Muscle of leg (tissue), 11 donors: ENCODE measurements around the gene GADD45GIP1. TPM values are rescaled to one million over a fixed set of nuclear protein-coding genes. Genes with fewer than 3 reads are reported as not detected.
"Not testable (repeated sequence)": the region's sequence is repeated elsewhere in the genome, so short reads cannot be mapped to it uniquely, and the experiment has no call there.

ENCODE experiments used
- DNase-seq: peaks from one replicate; pipeline ENCODE4 v3.0.0; 2013
- H3K27ac ChIP-seq: one replicate; pipeline ENCODE4 v1.5.1; 2013; ENCODE audit warnings: mild to moderate bottlenecking, low read length, control low read depth
- H3K27me3 ChIP-seq: one replicate; pipeline ENCODE4 v1.6.1; 2013; ENCODE audit warnings: low read length; ENCODE audit not compliant: control insufficient read depth, insufficient read depth
- H3K36me3 ChIP-seq: one replicate; pipeline ENCODE4 v1.6.1; 2013; ENCODE audit warnings: low read length; ENCODE audit not compliant: control insufficient read depth, insufficient read depth
- H3K4me1 ChIP-seq: one replicate; pipeline ENCODE4 v1.6.1; 2013; ENCODE audit warnings: low read length; ENCODE audit not compliant: control insufficient read depth, insufficient read depth
- H3K4me3 ChIP-seq: one replicate; pipeline ENCODE4 v1.5.1; 2013; ENCODE audit warnings: low read length, control low read depth
- H3K9me3 ChIP-seq: replicated peaks from 2 replicates; pipeline ENCODE4 v1.6.1; 2013; ENCODE audit warnings: low read depth, low read length; ENCODE audit not compliant: control insufficient read depth
- WGBS: methylation state at CpG from one replicate; pipeline ENCODE4 v1.1.5; 2013; ENCODE audit warnings: missing lambda C conversion rate; ENCODE audit not compliant: insufficient coverage; 5-methylcytosine and 5-hydroxymethylcytosine counted together
- polyA plus RNA-seq, 8 donors: library from polyadenylated mRNA; unstranded; fragments of 120-200 nt; gene quantifications; one replicate each; pipeline versions ENCODE4 v1.2.1 to v1.2.3, GENCODE V29; 2013; ENCODE audit warnings: inconsistent platforms in 1 of 8, low replicate concordance in 1 of 8; ENCODE audit not compliant: insufficient read length in 8 of 8, insufficient read depth in 1 of 8
- total RNA-seq: library from RNA; stranded (reverse); fragments of 120-200 nt; gene quantifications from one replicate; pipeline ENCODE4 v1.2.4, GENCODE V29; 2013

GADD45GIP1 gene
- total and polyA plus RNA-seq, 9 donors, result 24.4 to 63.6 (median 48.1) TPM

DNA sequence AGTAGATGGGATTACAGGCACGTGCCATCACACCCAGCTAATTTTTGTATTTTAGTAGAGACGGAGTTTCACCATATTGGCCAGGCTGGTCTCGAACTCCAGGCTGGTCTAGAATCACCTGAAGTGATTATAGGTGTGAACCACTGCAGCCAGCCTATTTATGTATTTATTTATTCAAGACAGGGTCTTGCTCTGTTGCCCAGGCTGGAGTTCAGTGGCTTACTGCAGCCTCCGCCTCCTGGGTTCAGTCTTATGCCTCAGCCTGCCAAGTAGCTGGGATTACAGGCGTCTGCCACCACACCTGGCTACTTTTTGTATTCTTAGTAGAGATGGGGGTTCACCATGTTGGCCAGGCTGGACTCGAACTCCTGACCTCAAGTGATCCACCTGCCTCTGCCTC lies 5.0 kb downstream of the GADD45GIP1 start:
- peak overlapping the region; percentile 84 for H3K27ac ChIP-seq
- peaks cover 76% of the 10 kb centered on the region for H3K36me3 ChIP-seq
- WGBS, result no CpG with 5 or more reads among the region's 6 CpGs
- H3K4me1 ChIP-seq, result peaks cover 83% of the 10 kb centered on the region
- DNase-seq, H3K27me3 ChIP-seq, H3K9me3 ChIP-seq, H3K4me3 ChIP-seq: not testable (repeated sequence)

DNA sequence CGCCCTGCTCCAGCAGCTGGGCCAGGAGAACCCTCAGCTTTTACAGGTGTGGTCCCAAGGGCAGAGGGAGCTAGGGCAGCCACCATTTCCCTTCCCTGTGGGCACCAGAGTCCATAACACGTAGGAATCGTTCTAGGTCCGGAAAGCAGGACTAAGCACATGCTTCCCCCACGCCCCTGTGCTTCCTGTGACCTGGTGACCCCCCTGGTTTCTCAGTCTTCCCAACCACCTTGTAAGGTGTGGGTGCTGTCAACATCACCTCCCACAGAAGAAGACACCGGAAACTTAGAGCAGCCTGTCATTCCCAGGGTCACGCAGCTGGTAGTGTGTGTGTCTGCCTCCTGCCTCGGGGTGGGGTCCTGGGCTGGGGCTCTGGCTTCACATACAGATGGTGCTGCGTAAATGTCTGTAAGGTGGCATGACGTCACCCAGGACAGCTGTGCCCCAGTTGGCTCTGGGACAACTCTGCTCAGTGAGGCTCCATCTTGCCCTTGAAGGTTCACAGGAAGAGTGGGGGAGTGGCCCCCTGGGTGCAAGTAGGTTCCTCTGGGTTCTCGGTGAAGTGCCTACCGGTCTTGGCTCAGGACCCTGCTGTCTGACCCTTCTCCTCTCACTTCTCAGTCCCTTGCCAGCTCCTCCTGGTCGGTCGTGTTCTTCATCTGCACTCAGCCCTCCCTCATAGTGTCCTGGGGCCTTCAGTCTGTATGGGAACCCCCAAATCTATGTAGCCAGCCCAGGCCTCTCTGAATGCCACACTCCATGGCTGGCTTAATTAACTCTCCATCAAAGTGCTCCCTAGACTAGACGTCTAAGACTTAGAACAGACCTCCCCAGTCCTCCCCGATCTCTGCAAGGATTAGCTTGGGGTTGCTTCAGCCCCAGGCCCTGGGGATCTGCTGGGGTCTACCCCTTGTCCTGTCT lies 7.4 kb downstream of the GADD45GIP1 start:
- no peaks in the 10 kb centered on the region for H3K9me3 ChIP-seq
- H3K36me3 ChIP-seq, result peaks cover 77% of the 10 kb centered on the region
- peaks cover 74% of the 10 kb centered on the region for H3K4me1 ChIP-seq
- no peaks in the 10 kb centered on the region for H3K27me3 ChIP-seq
- 73% methylated on average over 14 of the region's 16 CpGs for WGBS
- peak; percentile 62 for DNase-seq
- peak overlapping the region; percentile 80 for H3K27ac ChIP-seq
- no peak overlapping the region for H3K4me3 ChIP-seq

- 90% methylated on average over 22 of the region's 30 CpGs for WGBS
- no peaks in the 10 kb centered on the region for H3K9me3 ChIP-seq
- H3K36me3 ChIP-seq, result peaks cover 77% of the 10 kb centered on the region
- H3K4me3 ChIP-seq, result no peak overlapping the region
- H3K4me1 ChIP-seq, result peaks cover 66% of the 10 kb centered on the region
- no peaks in the 10 kb centered on the region for H3K27me3 ChIP-seq
- H3K27ac ChIP-seq, result peak overlapping the region; percentile 80
- DNase-seq, result no peak
Observed at GRCh38 chr19:12948612-12949362, 8.2 kb downstream of the GADD45GIP1 start.

DNA sequence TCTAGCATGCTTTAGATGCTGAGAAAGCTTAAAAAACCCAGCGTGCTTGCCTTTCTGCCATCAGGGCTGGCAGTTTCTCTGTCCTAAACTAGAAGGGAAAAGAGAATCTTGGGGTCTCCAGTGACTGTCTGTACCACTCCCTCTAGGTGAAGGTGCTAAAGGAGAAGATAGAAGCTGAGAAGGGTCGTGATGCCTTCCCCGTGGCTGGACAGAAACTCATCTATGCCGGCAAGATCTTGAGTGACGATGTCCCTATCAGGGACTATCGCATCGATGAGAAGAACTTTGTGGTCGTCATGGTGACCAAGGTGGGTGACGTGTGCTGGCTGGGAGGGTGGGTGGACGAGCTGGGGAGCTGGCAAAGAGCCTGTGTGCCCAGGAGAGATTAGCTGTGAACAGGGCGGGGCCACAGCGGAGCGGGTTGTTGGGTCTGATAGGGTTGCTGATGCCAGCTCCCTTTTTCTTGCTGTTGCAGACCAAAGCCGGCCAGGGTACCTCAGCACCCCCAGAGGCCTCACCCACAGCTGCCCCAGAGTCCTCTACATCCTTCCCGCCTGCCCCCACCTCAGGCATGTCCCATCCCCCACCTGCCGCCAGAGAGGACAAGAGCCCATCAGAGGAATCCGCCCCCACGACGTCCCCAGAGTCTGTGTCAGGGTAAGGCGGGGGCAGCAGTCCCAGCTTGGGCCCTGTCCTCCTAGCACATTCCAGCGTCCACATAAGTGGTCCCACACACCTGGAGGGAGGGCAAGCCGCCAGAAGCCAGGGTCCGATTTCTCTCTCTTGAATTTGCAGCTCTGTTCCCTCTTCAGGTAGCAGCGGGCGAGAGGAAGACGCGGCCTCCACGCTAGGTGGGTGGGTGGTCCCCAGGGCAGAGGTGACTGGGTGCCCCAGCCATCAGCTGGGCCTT lies 9.1 kb downstream of the GADD45GIP1 start:
- 95% methylated on average over 17 of the region's 28 CpGs for WGBS
- Histone ChIP-seq H3K9me3 (no peaks in the 10 kb centered on the region), H3K36me3 (peaks cover 80% of the 10 kb centered on the region), H3K27me3 (no peaks in the 10 kb centered on the region), H3K27ac (no peak overlapping the region), H3K4me1 (peaks cover 64% of the 10 kb centered on the region), H3K4me3 (no peak overlapping the region)
- no peak for DNase-seq

- peak overlapping the region; percentile 95 for H3K27ac ChIP-seq
- H3K27me3 ChIP-seq, result no peaks in the 10 kb centered on the region
- no peak for DNase-seq
- peak overlapping the region; percentile 74 for H3K4me3 ChIP-seq
- WGBS, result 40% methylated on average over 2 of the region's 14 CpGs
- peaks cover 83% of the 10 kb centered on the region for H3K36me3 ChIP-seq
- peaks cover 55% of the 10 kb centered on the region for H3K4me1 ChIP-seq
- H3K9me3 ChIP-seq, result no peaks in the 10 kb centered on the region
Observed at GRCh38 chr19:12946731-12947496, 10.1 kb downstream of the GADD45GIP1 start.

- Histone ChIP-seq H3K4me3 (peak overlapping the region; percentile 74), H3K27me3 (no peaks in the 10 kb centered on the region), H3K9me3 (no peaks in the 10 kb centered on the region), H3K4me1 (peaks cover 52% of the 10 kb centered on the region), H3K27ac (peak overlapping the region; percentile 95), H3K36me3 (peaks cover 83% of the 10 kb centered on the region)
- 0% methylated on average over 31 of the region's 40 CpGs for WGBS
- peak; percentile 90 for DNase-seq
Observed at GRCh38 chr19:12946092-12946721, 10.8 kb downstream of the GADD45GIP1 start.

- Histone ChIP-seq H3K36me3 (peaks cover 83% of the 10 kb centered on the region), H3K9me3 (no peaks in the 10 kb centered on the region), H3K27me3 (no peaks in the 10 kb centered on the region), H3K4me3 (peak within 1 kb of the TSS; percentile 74), H3K27ac (peak within 1 kb of the TSS; percentile 95), H3K4me1 (peaks cover 54% of the 10 kb centered on the region)
- peak; percentile 99 for DNase-seq
- WGBS, result 1% methylated on average over 53 of the region's 62 CpGs
Observed at GRCh38 chr19:12945479-12946091, 11.4 kb downstream of the GADD45GIP1 start, which contains the start of gene RAD23A. TSS of gene RAD23A (plus strand) at chr19:12945862. CDS start at chr19:12945949, 87 bp downstream.

DNA sequence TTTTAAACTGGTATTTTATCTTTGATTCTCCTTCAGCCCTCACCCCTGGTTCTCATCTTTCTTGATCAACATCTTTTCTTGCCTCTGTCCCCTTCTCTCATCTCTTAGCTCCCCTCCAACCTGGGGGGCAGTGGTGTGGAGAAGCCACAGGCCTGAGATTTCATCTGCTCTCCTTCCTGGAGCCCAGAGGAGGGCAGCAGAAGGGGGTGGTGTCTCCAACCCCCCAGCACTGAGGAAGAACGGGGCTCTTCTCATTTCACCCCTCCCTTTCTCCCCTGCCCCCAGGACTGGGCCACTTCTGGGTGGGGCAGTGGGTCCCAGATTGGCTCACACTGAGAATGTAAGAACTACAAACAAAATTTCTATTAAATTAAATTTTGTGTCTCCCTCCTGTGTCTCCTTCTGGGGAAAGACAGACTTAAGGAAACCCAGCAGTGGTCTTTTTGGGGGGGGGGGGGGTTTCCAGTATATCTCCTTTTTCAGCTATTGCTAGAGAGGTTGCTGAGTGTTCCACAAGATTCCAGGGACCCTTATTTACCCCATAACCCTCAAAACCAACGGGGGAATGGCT lies 12.8 kb downstream of the GADD45GIP1 start:
- DNase-seq, result no peak
- Histone ChIP-seq H3K36me3 (peaks cover 82% of the 10 kb centered on the region), H3K27me3 (no peaks in the 10 kb centered on the region), H3K27ac (no peak overlapping the region), H3K4me3 (no peak overlapping the region), H3K9me3 (no peaks in the 10 kb centered on the region), H3K4me1 (peaks cover 57% of the 10 kb centered on the region)
- WGBS, result no CpG with 5 or more reads among the region's 2 CpGs
